Transverse colon (tissue), 4 donors: ENCODE results near the gene TMED6. TPM values are rescaled to one million over a fixed set of nuclear protein-coding genes. Genes with fewer than 3 reads are reported as not detected.
"Not testable (repeated sequence)": the region's sequence is repeated elsewhere in the genome, so short reads cannot be mapped to it uniquely, and the experiment has no call there.

ENCODE experiments used
- DNase-seq: peaks from one replicate; pipeline ENCODE4 v3.0.0-alpha.2; 2019
- H3K27ac ChIP-seq, 4 donors: fragments of 200-600 bp; sonication (generic); 2 replicates each; pipeline ENCODE4 v1.5.1; 2016 to 2018; ENCODE audit warnings: inconsistent platforms in 4 of 4
- H3K27me3 ChIP-seq: fragments of 200-600 bp; sonication (generic); 2 replicates; pipeline ENCODE4 v1.5.1; 2017; ENCODE audit warnings: inconsistent platforms
- H3K36me3 ChIP-seq, 4 donors: fragments of 200-600 bp; sonication (generic); 2 replicates each; pipeline ENCODE4 v1.5.1; 2017 to 2019; ENCODE audit warnings: inconsistent platforms in 4 of 4
- H3K4me1 ChIP-seq, 4 donors: fragments of 200-600 bp; sonication (generic); 2 replicates each; pipeline ENCODE4 v1.5.1; 2017 to 2020; ENCODE audit warnings: inconsistent platforms in 4 of 4
- H3K4me3 ChIP-seq, 4 donors: fragments of 200-600 bp; sonication (generic); 1 replicate in 1 of 4; 2 replicates in 3 of 4; pipeline versions ENCODE4 v1.5.1 to v1.6.1; 2017 to 2019; ENCODE audit warnings: inconsistent platforms in 4 of 4
- H3K9me3 ChIP-seq, 2 donors: fragments of 200-600 bp; sonication (generic); 2 replicates each; pipeline ENCODE4 v1.5.1; 2017 to 2019; ENCODE audit warnings: inconsistent platforms in 2 of 2
- EP300 ChIP-seq: sonication (generic); formaldehyde crosslinking; IDR thresholded peaks from one replicate; pipeline ENCODE4 v1.6.1; 2017; ENCODE audit warnings: antibody characterized with exemption, low read depth
- POLR2A ChIP-seq: fragments of 450-650 bp; IDR thresholded peaks from one replicate; pipeline ENCODE4 v1.6.1; 2016; ENCODE audit warnings: antibody characterized with exemption, mild to moderate bottlenecking, moderate library complexity
- POLR2AphosphoS5 ChIP-seq, 3 donors: sonication (generic); formaldehyde crosslinking; IDR thresholded peaks; one replicate each; pipeline ENCODE4 v1.6.1; 2016; ENCODE audit warnings: antibody characterized with exemption in 3 of 3
- WGBS, 2 donors: methylation state at CpG; one replicate each; pipeline ENCODE4 v1.1.5; 2018; ENCODE audit warnings: low coverage in 1 of 2; 5-methylcytosine and 5-hydroxymethylcytosine counted together
- in situ Hi-C, 4 donors: fragments of 200-750 bp; cut with MboI; loops; one replicate each; pipeline versions ENCODE4 v1.15.0 to v1.15.1; 2017; ENCODE audit warnings: low sequenced_read_pairs in 3 of 4, low pct_ligation_motif_present in 1 of 4, low pct_unique_long_range_greater_than_20kb in 1 of 4
- intact Hi-C: fragments of 100-400 bp; cut with DNase I; formaldehyde crosslinking; loops from one replicate; pipeline ENCODE4 v1.15.1; 2023; ENCODE audit warnings: low total_unique reads
- total RNA-seq, 4 donors: library from RNA; depleted of rRNA; stranded (reverse); fragments of >200 nt; gene quantifications; one replicate each; pipeline ENCODE4 v1.1.0, GENCODE V29; 2016
- TF ChIP-seq, protein P1 (sequence below), 5 experiments: fragments of 200-600 bp in 3 of 5; fragments of 450-650 bp in 2 of 5; sonication (generic) in 3 of 5; IDR thresholded peaks; 1 replicate in 2 of 5; 2 replicates in 3 of 5; pipeline ENCODE4 v1.5.1; 2016 to 2017; ENCODE audit warnings: antibody characterized with exemption in 5 of 5, inconsistent platforms in 3 of 5, mild to moderate bottlenecking in 2 of 5, moderate library complexity in 1 of 5

The TMED6 gene
- total RNA-seq, 4 donors from 2014 or later: 5.7 to 6.8 TPM; not detected in 2

DNA sequence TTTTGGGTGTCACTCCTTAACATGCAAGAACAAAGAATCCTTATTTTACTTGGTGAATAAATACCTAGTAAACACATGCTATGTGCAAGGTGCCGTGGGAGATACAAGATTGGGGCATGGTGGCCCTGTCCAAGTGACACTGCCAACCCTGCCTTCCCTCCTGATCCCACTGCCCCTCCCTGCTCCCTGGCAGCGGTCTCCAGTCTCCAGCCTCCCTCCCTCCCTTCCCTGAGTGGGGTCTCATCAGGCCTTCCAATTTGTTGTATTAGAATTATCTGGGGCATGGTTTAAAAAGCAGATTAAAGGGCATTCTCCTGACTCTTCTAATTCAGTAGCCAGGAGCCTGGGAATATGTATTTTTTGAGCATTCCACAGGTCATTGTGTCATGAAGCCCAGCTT is 12.5 kb upstream of the TMED6 start:
- in situ Hi-C loops: no loop called here
- no peaks in the 10 kb centered on the region for H3K27me3 ChIP-seq
- no peaks in the 10 kb centered on the region for H3K9me3 ChIP-seq
- TF ChIP-seq EP300 (no peak), POLR2A (no peak), POLR2AphosphoS5 (IDR thresholded peaks at IDR 0.05) (no peak)
- TF ChIP-seq, protein P1, sequence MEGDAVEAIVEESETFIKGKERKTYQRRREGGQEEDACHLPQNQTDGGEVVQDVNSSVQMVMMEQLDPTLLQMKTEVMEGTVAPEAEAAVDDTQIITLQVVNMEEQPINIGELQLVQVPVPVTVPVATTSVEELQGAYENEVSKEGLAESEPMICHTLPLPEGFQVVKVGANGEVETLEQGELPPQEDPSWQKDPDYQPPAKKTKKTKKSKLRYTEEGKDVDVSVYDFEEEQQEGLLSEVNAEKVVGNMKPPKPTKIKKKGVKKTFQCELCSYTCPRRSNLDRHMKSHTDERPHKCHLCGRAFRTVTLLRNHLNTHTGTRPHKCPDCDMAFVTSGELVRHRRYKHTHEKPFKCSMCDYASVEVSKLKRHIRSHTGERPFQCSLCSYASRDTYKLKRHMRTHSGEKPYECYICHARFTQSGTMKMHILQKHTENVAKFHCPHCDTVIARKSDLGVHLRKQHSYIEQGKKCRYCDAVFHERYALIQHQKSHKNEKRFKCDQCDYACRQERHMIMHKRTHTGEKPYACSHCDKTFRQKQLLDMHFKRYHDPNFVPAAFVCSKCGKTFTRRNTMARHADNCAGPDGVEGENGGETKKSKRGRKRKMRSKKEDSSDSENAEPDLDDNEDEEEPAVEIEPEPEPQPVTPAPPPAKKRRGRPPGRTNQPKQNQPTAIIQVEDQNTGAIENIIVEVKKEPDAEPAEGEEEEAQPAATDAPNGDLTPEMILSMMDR (IDR thresholded peaks at IDR 0.05): no peak
- H3K36me3 ChIP-seq: peaks cover 0 to 47% (median 17%) of the 10 kb centered on the region in 4 donors
- intact Hi-C loops: no loop called here
- DNase-seq: no peak
- no peaks in the 10 kb centered on the region for H3K4me1 ChIP-seq
- H3K4me3 ChIP-seq: no peak overlapping the region
- 98 to 100% methylated on average over 1 to 2 of the region's 2 CpGs for WGBS, 2 donors
- H3K27ac ChIP-seq: no peak overlapping the region

DNA sequence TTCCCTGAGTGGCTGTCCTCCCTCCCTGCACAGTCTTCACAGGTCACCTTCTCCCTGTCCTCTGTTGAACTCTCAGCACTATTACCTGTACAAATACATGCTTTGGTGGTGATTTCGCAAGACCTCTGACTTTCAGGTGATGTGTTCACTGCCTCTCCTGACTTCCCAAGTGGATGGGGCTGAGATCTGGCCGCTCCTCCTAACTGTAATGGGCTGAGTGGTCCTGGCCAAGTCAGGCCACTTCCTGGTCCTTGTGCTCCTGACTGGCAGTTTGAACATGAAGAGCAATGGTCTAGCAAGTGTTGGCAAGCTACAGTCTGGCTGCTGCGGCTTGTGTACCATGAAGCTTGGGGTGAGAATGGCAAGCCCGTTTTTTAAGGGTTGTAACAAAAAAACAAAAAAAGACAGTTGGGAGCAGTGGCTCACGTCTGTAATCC is 11.7 kb upstream of the TMED6 start:
- Histone ChIP-seq H3K27me3 (no peaks in the 10 kb centered on the region), H3K4me3 (no peak overlapping the region), H3K27ac (no peak overlapping the region), H3K36me3 (peaks cover 0 to 41% (median 13%) of the 10 kb centered on the region in 4 donors), H3K4me1 (no peaks in the 10 kb centered on the region), H3K9me3 (no peaks in the 10 kb centered on the region)
- in situ Hi-C loops (no loop called here), intact Hi-C loops (no loop called here)
- 85% methylated on average over 5 of the region's 5 CpGs; no CpG with 5 or more reads in 1 of the 2 donors for WGBS, 2 donors
- TF ChIP-seq EP300: no peak
- TF ChIP-seq, protein P1 (IDR thresholded peaks at IDR 0.05): no peak
- TF ChIP-seq POLR2A: no peak
- no peak for DNase-seq

GRCh38 chr16:69360070-69360469 is 8.5 kb upstream of the TMED6 start:
- H3K4me3 ChIP-seq, intact Hi-C loops, H3K9me3 ChIP-seq, DNase-seq, H3K27me3 ChIP-seq, in situ Hi-C loops, H3K27ac ChIP-seq, H3K4me1 ChIP-seq: not testable (repeated sequence)
- H3K36me3 ChIP-seq: peaks cover 0 to 28% (median 8%) of the 10 kb centered on the region in 4 donors
- 85 to 95% methylated on average over 4 to 9 of the region's 9 CpGs for WGBS, 2 donors

GRCh38 chr16:69350536-69351133 is 951 bp downstream of the TMED6 start:
- 37 to 71% methylated on average over 2 to 6 of the region's 6 CpGs for WGBS, 2 donors
- peaks cover 0 to 5% (median 1%) of the 10 kb centered on the region in 4 donors for H3K36me3 ChIP-seq
- no peaks in the 10 kb centered on the region for H3K27me3 ChIP-seq
- DNase-seq: no peak
- no peak for TF ChIP-seq POLR2A
- TF ChIP-seq EP300: no peak
- TF ChIP-seq, protein P1 (IDR thresholded peaks at IDR 0.05): no peak
- in situ Hi-C loops (no loop called here), intact Hi-C loops (no loop called here)
- H3K4me3 ChIP-seq: no peak overlapping the region
- H3K9me3 ChIP-seq: no peaks in the 10 kb centered on the region
- peak overlapping the region in 3 of 4 donors; percentile 66 to 70 (median 68) for H3K27ac ChIP-seq
- H3K4me1 ChIP-seq: peaks cover 0 to 7% (median 2%) of the 10 kb centered on the region in 4 donors

- H3K27ac ChIP-seq: no peak overlapping the region
- 91 to 100% methylated on average over 1 to 10 of the region's 10 CpGs for WGBS, 2 donors
Observed at GRCh38 chr16:69349536-69349935, 2.0 kb downstream of the TMED6 start.

More at GRCh38 chr16:69349536-69349935, 2.0 kb downstream of the TMED6 start:
- Histone ChIP-seq H3K9me3 (no peaks in the 10 kb centered on the region), H3K4me1 (peaks cover 0 to 7% (median 2%) of the 10 kb centered on the region in 4 donors), H3K27me3 (no peaks in the 10 kb centered on the region), H3K4me3 (no peak overlapping the region), H3K36me3 (no peaks in the 10 kb centered on the region)
- DNase-seq: no peak
- in situ Hi-C loops: no loop called here
- intact Hi-C loops: no loop called here
- TF ChIP-seq, protein P1 (IDR thresholded peaks at IDR 0.05): no peak
- TF ChIP-seq POLR2A (no peak), EP300 (no peak), POLR2AphosphoS5 (IDR thresholded peaks at IDR 0.05) (no peak)
